AG09319 (cell line): ENCODE data around the gene SIGLEC14.
"Not testable (repeated sequence)": the region's sequence is repeated elsewhere in the genome, so short reads cannot be mapped to it uniquely, and the experiment has no call there.

Experiments used
- DNase-seq: peaks from one replicate; pipeline ENCODE4 v3.0.0-alpha.2; 2010; ENCODE audit warnings: low read depth; ENCODE audit errors: extremely low read depth
- TF ChIP-seq, protein P1 (sequence below): IDR thresholded peaks from 2 replicates; pipeline ENCODE4 v1.5.1; 2011; ENCODE audit warnings: low read depth, mild to moderate bottlenecking, inconsistent platforms, low read length, moderate library complexity

The SIGLEC14 gene

DNA sequence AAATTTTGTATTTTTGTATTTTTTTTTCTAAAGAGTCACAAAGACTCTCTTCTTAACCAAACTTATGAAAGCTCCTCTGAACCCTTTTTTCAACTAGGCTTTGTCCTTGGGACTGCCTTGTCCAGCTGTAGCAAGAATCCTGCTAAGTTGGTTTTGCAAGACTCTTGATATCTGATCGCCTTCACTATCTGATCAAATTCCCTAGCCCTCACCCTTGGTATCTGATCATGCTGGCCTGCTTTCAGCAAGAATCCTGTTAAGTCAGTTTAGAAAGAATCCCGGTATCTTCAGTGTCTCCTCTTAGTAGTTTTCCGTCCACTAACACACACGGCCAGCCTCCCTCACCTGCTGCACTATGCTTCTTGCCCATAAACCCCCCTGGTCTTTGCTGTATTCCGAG lies 14.5 kb downstream of the SIGLEC14 start:
- DNase-seq = no peak
- TF ChIP-seq, protein P1, sequence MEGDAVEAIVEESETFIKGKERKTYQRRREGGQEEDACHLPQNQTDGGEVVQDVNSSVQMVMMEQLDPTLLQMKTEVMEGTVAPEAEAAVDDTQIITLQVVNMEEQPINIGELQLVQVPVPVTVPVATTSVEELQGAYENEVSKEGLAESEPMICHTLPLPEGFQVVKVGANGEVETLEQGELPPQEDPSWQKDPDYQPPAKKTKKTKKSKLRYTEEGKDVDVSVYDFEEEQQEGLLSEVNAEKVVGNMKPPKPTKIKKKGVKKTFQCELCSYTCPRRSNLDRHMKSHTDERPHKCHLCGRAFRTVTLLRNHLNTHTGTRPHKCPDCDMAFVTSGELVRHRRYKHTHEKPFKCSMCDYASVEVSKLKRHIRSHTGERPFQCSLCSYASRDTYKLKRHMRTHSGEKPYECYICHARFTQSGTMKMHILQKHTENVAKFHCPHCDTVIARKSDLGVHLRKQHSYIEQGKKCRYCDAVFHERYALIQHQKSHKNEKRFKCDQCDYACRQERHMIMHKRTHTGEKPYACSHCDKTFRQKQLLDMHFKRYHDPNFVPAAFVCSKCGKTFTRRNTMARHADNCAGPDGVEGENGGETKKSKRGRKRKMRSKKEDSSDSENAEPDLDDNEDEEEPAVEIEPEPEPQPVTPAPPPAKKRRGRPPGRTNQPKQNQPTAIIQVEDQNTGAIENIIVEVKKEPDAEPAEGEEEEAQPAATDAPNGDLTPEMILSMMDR = no peak

GRCh38 chr19:51630315-51630714 lies 16.3 kb downstream of the SIGLEC14 start, which contains the start of gene SIGLEC5:
Gene SIGLEC5 (minus strand): TSS chr19:51630401. CDS start chr19:51630335, 66 bp downstream.
- DNase-seq = not testable (repeated sequence)

GRCh38 chr19:51628153-51628939 lies 18.3 kb downstream of the SIGLEC14 start:
- TF ChIP-seq, protein P1 = no peak
- no peak for DNase-seq

DNA sequence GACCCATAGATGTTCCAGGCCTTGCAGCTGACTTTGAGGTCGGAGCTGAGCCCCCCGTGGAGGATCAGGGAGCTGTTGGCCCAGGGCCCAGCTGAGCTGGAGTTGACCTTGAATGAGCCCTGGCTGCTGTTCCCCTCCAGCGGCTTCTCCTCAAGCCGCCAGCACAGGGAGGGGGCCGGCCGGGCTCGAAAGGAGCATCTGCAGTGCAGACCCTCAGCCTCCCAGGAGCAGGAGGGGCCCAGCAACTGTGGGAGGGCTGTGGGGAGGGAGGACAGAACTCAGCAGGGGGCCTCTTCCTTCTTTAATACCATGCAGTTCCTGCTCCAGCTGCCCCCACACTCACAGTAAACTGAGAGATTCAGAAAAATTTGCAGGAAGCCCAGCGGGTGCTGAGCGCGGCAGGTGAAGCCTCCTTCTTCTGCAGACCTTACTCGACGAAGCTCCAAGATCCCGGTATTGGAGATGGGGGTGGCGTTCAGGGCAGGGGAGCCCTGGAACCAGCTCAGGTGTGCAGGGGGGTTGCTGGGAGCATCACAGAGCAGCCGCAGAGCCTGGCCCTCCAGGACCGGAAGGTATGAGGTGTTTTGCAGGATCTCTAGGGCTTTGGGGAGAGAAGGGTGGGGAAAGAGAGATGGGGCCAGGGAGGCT lies 19.0 kb downstream of the SIGLEC14 start:
- TF ChIP-seq, protein P1 = no peak
- no peak for DNase-seq

- DNase-seq = no peak
- TF ChIP-seq, protein P1 = no peak
Observed at GRCh38 chr19:51626675-51627074, 19.9 kb downstream of the SIGLEC14 start.

- DNase-seq = no peak
Observed at GRCh38 chr19:51621178-51621577, 25.4 kb downstream of the SIGLEC14 start.

GRCh38 chr19:51615991-51616390 lies 30.6 kb downstream of the SIGLEC14 start:
- TF ChIP-seq, protein P1 = no peak
- DNase-seq = no peak

More at GRCh38 chr19:51621178-51621577, 25.4 kb downstream of the SIGLEC14 start:
- TF ChIP-seq, protein P1 = no peak
